Activated CD4-positive, alpha-beta T cell treated with anti-CD3 and anti-CD28 coated beads for 24 hours (primary cell): ENCODE data around the gene ITGB7.
"Not testable (repeated sequence)": the region's sequence is repeated elsewhere in the genome, so short reads cannot be mapped to it uniquely, and the experiment has no call there.

Experiments
- DNase-seq, 2 donors: peaks; one replicate each; pipeline ENCODE4 v3.0.0-alpha.2; 2020; ENCODE audit warnings: low read depth in 2 of 2

ITGB7 gene

DNA sequence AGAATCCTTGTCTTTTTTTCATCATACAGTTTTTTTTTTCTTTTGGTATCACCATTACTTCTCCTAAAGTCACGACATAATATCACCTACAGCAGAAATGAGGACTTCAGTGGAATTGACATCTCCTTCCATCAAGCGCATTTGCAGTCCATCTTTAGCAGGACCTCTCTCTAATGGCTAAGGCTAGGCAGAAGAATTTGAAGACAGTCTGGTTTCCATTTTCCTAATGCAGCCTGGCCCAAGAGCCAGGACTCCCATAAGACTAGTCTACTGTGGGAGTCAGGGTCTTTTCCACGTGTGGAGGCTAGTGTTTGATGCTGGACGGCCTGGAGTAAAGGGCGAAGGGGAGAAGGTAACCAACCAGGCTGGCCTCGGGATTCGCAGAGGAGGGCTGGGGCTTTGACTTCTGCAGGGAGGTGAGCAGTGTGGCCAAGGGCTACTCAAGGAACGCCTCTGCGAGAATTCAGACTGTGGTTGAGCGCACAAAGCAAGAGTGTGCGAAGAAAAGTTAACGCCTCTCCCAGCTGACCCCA, 27.3 kb downstream of the ITGB7 start:
- DNase-seq: no peak

DNA sequence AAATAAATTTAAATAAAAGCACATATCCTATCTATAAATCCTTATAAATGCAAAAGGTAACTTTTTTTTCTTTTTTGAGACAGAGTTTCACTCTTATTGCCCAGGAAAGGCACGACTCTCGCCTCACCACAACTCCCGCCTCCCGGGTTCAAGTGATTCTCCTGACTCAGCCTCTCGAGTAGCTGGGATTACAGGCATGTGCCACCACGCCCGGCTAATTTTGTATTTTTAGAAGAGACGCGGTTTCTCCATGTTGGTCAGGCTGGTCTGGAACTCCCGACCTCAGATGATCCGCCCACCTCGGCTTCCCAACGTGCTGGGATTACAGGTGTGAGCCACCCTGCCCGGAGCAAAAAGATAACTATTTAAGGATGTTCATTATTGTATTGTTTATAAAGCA, 28.2 kb downstream of the ITGB7 start:
- DNase-seq: not testable (repeated sequence)

DNA sequence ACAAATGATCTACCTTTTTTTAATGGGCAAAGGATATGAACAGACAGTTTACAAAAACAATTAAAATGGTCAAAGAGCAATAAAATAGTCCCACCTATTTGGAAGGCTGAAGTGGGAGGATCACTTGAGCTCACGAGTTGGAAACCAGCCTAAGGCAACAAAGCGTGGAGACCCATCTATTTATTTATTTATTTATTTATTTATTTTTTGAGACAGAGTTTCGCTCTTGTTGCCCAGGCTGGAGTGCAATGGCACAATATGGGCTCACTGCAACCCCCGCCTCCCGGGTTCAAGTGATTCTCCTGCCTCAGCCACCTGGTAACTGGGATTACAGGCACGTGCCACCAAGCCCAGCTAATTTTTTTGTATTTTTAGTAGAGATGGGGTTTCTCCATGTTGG, 29.6 kb downstream of the ITGB7 start:
- not testable (repeated sequence) for DNase-seq

DNA sequence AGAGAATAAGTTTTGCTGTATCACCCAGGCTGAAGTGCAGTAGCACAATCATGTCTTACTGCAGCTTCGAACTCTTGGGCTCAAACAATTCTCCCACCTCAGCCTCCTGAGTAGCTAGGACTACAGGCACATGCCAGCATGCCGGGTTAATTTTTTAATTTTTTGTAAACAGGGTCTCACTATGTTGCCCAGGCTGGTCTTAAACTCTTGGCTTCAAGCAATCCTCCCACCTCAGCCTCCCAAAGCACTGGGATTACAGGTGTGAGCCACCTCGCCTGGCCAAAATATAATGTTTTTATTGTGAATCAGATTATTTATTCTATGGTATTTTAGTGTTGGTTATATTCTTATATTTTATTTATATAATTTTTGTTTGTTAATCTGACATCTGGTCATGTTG, 30.3 kb downstream of the ITGB7 start:
- no peak for DNase-seq

DNA sequence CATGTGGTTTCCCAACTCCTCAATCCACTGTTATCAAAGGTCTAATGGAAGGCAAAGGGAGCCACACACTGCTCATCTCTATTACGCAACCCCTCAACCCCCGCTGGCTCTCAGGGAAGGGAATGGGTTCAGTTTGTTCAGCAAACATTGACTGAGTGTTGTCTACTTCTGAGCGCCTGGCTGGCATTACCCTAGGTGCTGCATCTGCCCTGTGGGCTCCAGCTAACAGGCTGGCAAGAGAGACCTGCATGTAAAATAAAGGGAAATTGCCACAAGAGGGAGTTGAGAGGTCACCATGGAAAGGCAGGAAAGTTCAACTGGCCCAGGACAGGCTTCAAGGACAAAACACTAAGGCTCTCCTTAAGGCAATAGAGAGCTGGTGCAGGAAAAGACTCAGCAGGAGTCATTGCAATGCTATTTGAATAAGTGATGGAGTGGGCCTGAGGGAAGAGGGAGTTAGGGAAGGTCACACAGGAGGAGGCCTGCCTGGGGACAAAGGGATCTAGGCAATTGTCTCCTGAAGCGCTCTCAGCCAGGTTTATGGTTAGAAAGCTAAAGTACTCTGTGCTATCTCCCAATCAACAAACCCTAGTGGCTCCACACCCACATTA, 32.1 kb downstream of the ITGB7 start:
- DNase-seq: no peak

DNA sequence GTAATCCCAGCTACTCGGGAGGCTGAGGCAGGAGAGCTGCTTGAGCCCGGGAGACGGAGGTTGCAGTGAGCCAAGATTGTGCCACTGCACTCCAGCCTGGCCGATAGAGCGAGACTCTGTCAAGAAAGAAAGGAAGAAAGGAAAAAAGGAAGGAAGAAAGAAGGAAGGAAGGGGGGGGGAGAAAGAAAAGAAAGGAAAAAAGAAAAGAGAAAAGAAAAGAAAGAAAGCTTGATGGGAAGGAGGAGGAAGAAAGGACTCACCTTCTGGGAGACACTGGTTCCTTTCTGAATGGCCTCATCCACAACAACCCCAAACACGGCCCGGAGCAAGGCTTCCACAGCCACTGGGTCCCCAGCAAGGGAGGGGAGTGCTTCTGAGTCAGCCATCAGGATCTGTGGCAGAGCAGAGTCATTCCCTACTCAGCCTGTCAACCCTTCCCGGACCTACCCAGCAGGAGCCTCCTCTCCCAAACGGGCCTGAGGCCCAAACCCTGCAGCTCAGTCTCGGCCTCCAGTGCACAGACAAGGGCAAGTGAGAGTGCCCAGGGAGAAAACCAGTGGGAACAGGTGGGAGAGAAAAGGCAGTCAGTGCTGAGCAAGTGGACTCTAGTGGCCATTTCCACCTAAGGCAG, 33.9 kb downstream of the ITGB7 start:
- DNase-seq: no peak

DNA sequence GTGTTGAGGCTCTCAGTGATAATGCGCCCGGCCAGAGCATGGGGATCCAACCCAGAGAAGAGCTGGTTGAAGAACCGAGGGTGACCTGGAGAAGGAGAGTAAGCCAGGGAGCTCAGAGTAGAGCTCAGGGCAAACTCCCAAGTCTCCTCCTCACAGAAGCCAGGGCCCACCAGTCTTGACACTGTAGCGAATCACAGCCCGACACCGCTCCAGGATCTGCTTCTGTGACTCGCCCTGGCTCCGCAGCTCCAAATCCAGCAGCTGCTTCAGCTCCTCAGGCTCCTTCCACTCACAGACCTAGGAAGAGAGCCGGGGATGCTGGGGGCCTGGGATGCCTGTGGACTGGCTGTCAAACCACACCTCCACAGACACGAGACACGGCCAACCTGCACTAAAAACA, 34.7 kb downstream of the ITGB7 start:
- no peak for DNase-seq

DNA sequence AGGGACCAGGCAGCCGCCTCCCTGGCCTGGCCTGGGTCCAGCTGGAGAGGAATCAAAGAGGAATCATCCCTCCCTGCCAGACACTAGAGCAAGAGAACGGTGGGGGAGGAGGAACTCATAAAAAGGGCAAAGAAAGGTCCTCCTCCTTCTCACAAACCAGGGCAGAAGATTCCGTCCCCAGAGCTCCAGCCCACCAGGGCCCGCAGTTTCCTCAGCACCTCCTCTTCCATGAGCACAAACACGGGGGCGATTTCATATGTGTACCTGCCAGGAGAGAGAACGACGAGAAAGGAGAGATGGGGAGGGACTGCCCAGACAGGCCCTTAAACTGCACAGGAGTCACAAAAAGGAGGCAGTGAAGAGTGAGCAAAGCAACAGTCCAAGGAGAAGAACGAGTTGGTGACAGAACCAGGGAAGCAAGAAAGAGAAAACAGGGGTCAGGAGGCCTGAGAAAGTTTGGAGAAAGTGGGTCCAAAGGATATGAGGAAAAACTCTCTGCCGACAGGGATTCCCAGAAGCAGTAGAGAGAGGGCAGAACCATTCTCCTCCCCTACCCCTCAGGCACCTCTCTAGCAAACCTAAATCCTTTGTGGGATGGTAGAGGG, 35.2 kb downstream of the ITGB7 start:
- DNase-seq: no peak

DNA sequence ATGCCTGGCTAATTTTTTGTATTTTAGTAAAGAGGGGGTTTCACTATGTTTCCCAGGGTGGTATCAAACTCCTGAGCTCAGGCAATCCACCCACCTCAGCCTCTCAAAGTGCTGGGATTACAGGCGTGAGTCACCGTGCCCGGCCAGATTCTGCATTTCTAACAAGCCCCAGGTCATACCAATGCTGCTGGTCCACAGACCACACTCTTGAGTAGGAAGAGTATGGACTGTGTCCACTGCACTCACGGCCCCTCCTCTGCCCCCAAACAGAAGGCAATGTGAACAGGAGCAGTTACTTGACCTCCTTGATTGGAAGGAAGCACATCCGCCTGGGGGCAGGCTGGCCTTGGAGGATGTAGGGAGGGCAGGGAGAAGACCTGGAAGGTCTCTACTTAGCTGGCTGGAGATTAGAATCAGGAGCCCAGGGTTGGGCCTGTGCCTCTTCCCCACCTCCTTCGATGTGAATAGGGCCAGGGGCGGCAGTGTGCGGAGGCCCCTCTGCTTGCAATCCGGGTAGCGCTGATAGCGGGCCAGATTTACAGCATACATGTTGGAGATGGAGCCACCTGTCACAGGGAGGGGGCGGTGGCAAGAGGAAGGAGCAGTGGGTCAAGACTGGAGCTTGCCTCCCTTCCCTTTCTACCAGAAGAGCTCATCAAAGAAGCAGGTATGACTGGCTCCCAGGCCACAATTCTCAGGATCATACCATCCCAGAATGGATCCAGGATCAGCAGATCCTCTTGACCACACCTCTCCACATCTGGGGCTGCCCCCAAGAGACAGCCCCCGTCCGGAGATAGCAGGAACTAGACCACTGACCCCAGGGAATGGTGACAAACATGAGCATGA, 36.0 kb downstream of the ITGB7 start:
- DNase-seq: no peak

DNA sequence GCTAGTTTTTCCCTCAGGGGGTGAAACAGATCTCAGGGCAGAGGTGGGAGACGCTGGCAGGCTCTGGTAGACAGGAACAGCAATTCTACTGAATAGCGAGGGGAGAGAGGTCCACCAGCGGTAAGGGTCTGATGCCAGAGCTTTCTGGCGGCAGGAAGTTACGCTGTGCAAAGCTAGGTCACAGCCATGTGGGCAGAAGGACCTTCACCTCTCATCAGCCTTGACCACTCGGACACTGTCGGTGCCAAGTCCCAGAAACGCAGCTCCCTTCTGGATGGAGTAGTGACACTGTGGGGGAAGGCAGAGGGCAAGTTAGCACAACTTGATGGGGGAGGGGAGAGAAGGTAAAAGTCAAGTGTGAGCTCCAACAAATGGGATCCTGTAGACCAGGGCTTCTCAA, 36.8 kb downstream of the ITGB7 start:
- DNase-seq: no peak

DNA sequence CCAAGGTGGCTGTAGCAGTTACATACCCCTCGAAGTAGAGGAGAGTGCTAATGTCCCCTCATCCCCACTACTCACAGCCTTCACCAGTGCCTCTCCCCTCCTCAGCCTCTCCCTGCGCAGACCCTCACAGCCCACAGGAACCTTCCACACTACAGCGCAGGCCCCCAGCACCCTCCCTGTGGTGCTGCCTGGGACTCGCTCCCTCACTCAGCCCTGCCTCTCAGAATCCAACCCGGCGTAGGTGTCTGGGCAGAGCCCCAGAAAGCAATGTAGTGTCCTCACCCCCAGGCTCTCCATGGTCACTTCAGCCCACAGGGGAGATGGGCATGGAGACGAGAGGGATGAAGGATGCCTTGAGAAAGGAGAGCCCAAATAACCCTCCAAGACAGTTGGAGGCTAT, 37.4 kb downstream of the ITGB7 start:
- no peak for DNase-seq

DNA sequence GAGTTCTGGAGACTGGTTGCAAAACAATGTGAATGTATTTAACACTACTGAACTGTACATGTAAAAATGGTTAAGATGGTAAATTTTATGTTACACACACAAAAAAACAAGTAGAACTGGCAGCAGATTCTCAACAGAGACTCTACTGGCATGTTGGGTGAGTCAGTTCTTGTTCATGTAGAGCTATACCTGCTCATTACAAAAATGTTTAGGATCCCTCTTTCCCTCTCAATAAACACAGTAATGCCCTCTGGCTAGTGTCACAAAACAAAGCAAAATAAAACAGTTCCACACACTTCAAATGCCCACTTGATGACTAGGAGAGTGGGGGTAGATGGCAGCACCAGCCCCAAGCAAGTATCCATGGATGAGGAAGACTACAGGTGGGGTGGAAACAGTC, 40.2 kb downstream of the ITGB7 start:
- no peak for DNase-seq

DNA sequence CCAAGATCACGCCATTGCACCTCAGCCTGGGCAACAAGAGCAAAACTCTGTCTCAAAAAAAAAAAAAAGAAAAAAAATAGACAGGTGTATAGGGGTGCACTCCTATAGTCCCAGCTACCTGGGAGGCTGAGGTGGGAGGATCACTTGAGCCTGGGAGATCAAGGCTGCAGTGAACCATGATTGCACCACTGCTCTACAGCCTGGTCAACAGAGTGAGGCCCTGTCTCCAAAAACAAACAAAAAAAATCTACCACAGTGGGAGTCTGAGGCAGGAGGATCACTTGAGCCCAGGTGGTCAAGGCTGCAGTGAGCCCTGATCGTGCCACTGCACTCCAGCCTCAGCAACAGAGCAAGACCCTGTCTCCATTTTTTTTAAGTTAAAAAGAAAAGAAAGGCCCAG, 44.0 kb downstream of the ITGB7 start:
- DNase-seq: not testable (repeated sequence)

DNA sequence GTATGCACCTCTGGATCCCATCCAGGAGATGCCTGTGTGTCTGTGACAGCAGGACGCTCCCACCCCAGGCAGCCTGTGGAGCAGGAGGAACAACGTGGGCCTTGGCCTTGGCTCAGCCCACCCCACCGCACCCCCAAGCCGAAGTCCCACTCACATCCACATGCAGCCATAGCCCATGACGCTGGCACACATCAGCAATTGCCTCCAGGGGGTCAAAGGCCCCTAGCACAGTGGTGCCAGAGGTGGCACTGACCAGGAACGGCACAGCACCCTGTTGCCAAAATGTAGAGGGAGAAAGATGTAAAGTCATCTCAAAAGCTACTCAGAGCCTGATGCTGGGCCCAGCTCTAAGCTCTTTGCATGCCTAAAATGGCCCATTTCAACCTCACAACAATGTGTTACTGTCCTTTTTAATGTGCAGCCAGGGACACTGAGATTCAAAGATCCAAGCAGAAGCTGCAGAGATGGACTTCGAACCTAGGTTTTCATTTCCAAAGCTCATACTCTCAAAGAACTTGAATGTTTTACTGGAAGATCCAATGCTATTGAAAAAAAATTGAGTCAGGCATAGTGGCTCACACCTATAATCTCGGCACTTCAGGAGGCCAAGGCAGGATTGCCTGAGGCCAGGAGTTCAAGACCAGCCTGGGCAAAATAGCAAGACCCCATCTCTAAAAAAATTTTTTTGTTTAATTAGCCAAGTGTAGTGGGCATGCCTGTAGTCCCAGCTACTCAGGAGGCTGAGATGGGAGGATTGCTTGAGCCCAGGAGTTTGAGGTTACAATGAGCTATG, 45.7 kb downstream of the ITGB7 start:
- DNase-seq: no peak

DNA sequence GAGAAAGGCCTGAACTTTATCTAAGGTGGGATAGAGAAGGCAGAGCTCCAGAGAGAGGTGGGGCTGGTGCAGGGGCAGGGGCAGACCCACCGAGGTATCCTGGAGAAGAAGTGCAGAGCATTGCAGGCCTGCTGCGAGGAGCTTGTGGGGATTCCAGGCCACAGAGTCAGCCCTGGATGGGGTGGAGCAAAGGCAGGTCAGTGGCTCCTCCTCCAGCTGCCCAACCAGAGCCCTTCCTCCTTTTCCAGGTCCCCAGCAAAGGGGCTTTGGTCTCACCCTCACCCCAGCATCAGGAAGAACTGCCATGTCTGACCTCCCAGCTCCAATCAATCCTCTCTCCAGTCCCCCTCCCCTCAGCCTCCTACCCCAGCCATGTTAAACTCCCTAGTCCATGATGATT, 46.4 kb downstream of the ITGB7 start:
- no peak for DNase-seq

DNA sequence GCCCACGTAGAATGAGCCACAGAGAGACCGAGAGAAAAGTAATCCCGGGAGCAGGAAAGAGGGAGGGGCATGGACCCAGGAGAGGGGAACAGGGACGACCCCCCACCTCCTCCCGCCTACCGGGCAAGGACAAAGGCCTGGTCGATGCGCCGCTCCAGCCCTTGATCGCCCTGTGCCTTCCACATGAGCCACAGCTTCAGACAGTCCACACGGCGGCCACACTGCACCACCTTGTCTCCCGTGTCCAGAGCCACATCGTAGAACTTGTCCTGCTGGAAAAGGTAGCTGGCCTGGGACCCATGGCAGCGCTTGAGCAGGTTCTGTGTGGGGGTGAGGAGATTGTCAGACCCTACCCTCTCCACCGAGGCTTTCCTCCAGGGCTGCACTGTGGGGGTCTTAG, 47.1 kb downstream of the ITGB7 start:
- no peak for DNase-seq

DNA sequence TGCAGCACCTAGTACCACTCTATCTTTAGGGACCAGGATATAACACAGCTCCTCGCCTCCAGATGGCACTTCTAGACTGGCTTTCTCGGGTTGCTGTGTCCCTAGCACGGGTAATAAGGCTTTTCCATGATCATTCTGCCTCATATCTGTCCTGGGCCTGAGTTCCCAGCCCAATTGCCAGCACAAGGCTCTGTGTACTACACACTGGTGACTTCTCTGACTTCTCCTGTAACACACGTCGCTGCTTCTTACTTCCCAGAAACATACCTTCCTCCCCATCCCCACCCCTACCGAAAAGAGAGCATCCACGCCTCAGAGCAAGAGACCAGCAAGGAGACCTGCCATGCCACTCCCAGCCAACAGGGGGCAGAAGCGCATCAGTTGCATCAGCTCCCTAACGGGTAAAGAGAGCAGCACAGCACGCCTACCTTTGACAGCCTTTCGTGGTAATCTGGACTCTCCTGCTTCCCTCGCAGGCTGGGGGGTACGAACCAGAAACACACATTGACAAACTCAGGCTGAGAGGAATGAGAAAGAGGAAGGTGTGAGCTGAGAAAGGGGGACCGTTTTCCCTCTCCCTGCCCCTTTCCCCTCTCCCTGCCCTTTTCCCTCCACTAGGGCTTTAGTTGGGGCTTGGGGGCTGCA, 47.7 kb downstream of the ITGB7 start:
- DNase-seq: peak; percentile 90 to 92

DNA sequence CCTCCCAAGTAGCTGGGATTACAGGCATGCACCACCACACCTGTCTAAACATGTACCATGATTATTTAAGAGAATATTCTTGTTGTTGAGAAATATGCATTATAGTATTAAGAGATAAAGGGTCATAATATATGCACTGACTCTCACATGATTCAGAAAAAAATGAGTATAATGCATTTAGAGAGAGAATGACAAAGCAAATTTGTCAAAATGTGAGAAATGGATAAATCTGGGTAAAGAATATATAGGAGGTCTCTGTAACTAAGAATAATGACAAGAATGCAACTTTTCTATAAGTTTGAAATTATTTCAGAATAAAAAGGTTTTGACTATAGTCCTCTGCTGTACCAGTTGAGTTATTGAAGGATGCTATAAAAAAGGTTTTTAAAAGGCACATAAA, 54.7 kb downstream of the ITGB7 start:
- no peak for DNase-seq

DNA sequence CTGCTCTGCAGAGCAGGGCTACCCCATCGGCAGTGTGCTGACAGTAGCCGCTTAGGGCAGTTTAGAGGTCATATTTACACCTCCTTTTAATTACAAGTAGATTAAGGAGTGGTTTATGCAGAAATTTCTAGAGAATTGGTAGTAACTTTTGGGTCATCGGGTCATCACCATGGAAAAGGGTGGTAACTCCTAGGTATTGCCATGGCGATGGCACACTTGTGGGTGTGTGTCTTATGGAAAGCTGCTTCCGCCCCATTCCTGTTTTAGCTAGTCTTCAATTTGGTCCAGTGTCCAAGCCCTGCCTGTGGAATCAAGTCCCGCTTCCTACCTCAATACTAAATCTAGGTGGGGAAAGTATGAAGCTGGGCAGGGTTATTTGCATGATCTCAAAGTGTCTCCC, 56.0 kb downstream of the ITGB7 start:
- no peak for DNase-seq

DNA sequence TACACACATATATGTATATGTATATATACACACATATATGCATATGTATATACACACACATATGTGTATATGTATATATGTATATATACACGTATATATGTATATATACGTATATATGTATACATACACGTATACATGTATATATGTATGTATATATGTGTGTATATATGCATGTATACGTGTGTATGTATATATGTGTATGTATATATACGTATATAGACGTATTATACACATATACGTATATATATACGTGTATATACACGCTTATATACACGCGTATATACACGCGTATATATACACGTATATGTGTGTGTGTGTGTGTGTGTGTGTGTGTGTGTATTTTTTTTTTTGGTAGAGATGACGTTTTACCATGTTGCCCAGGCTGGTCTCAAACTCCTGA, 59.4 kb downstream of the ITGB7 start:
- no peak for DNase-seq

DNA sequence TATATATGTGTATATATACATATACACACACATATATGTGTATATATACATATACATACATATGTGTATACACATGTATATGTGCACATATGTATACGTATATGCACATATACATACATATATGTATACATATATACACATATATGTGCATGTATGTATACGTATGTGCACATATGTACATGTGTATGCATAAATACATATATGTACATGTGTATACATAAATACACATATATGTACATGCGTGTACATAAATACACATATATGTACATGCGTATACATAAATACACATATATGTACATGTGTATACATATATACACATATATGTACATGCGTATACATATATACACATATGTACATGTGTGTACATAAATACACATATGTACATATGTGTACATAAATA, 59.9 kb downstream of the ITGB7 start:
- no peak for DNase-seq
